M059J (cell line): ENCODE data around the gene LRWD1. TPM values are rescaled to one million over a fixed set of nuclear protein-coding genes. Genes with fewer than 3 reads are reported as not detected.
"Not testable (repeated sequence)": the region's sequence is repeated elsewhere in the genome, so short reads cannot be mapped to it uniquely, and the experiment has no call there.

Source experiments
- DNase-seq: peaks from one replicate; pipeline ENCODE4 v3.0.0-alpha.2; 2012; ENCODE audit warnings: low read depth
- total RNA-seq: library from RNA; depleted of rRNA; stranded (reverse); fragments of >200 nt; shearing (Covaris generic); gene quantifications from 2 replicates; pipeline ENCODE4 v1.2.3, GENCODE V29; 2014; rRNA removed

Gene LRWD1
- total RNA-seq, 1 experiment from 2014 or later, result 27.4 TPM

DNA sequence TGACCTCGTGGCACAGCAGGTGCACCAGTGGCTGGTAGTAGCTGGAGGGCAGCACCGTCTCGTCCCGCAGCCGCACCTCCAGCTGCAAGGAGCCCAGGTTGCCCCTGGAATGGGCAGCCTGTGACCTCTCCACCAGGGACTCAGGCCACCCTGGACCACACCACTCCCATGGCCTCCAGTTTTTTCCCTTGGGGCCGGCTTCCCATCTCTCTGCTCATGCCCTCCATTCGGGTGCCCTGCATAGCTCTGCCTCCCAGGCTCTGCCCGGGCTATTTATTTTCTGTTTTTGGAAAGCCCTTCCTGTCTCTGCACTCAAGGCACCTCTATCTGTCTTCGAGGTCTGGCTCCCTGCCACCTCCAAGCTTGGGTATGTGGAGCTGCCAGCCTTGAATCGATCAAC is 32.1 kb downstream of the LRWD1 start:
- not testable (repeated sequence) for DNase-seq

DNA sequence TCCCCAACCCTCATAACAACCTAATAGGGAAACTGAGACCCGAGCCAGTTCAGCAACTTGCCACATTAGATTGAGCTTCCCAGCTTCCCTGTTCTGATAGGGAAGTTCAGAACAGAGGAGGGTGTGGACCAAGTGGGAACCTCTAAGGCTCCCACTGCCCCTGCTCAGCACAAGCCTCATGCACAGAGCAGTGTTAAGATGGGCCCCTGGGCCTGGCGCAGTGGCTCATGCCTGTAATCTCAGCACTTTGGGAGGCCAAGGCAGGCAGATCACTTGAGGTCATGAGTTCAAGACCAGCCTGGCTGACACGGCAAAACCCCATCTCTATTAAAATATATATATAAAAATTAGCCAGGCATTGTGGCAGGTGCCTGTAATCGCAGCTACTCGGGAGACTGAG is 32.5 kb downstream of the LRWD1 start:
- DNase-seq, result not testable (repeated sequence)

GRCh38 chr7:102498321-102498720 is 33.5 kb downstream of the LRWD1 start:
- not testable (repeated sequence) for DNase-seq

DNA sequence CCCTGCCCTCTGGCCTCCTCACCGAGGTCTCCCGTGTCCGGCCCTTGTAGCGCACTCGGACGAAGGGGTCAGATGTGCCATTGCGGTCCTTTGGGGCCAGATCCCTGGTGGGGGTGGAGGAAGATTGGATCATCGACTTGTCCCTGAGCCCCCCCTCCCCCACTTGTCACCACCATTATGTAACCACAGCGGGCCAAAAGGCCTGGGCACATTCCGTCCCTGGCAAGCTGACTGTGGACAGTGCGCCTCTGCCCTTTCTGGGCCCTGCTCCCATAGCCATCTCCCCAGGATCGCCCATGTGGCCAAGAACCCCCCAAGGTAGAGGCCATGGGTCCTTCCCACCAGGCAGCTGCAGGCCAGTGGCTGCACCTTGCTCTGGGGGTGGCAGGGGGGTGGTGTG is 38.4 kb downstream of the LRWD1 start:
- not testable (repeated sequence) for DNase-seq

GRCh38 chr7:102505298-102506185 is 40.8 kb downstream of the LRWD1 start:
- DNase-seq, result not testable (repeated sequence)

GRCh38 chr7:102507410-102508088 is 42.8 kb downstream of the LRWD1 start:
- not testable (repeated sequence) for DNase-seq

DNA sequence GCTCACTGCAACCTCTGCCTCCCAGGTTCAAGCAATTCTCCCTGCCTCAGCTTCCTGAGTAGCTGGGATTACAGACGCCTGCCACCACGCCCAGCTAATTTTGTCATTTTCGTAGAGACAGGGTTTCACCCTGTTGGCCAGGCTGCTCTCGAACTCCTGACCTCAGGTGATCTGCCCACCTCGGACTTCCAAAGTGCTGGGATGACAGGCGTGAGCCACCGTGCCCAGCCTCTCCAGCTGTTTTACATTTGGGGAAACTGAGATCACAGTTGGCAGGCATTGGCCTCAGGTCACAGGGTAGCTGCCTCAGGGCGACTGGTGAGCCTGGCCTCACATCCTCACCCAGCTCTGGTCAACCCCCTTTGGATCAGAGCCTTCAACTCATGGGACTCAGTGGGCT is 45.8 kb downstream of the LRWD1 start:
- DNase-seq, result not testable (repeated sequence)

GRCh38 chr7:102511860-102512522 is 47.2 kb downstream of the LRWD1 start:
- DNase-seq, result not testable (repeated sequence)

- peak; percentile 49 for DNase-seq
Observed at GRCh38 chr7:102512642-102513221, 47.9 kb downstream of the LRWD1 start.

DNA sequence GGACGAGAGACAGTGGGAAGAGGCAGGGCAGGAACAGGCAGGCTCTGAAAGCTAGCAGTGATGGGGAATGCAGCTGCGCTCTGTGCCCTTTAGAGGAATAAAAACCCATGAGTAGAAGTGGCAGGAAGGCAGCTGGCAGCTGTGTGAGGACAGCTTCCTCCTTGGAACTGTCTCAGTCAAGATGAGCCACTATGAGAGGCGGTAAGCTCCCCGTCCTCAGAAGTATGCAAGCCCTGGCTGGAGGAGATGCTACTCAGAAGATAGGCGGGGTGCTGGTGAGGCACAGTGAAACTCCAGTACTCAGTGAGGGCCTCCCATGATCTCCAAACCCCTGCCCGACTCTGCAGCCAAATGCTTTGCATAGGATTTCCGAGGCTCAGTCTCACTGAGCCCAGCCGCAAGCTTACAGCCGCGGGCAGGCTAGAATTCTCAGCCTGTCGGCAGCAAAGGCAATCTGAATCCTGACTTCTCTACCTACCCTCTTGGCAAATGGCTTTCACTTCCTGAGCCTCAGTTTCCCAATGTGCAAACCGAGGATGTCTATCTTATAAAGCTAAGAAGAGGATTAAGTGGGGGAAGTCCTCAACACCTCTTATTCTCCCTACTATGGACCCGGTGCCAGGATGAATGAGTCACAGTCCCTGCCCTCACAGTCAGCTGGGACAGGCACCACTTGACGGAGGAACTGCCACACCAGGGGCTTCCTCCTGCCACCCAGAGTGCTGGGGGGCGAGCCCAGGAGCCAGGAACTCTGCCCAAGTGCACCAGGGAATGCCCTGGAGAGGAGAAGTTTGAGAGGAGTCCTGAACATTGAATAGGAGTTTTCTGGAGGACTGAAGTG is 50.3 kb downstream of the LRWD1 start:
- not testable (repeated sequence) for DNase-seq

DNA sequence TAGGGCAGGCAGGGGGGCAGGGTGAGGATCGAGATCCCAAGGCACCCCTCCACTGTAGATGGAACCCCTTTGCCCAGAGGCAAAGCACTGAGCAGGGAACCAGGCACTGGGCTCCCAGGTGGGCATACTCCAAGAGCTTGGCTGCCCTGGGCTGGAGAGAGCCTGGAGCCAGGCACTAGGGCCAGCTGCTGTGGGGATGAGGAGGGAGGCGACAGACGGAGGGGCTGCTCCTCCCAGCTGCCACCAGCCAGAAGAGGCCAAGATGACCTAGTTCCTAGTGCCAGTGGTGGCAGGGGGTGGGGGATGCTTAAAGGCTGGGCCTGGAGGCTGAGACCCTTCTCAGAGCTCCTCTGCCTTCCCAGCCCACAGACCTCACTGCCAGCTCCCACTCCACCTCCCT is 51.1 kb downstream of the LRWD1 start:
- DNase-seq, result not testable (repeated sequence)

- DNase-seq, result not testable (repeated sequence)
Observed at GRCh38 chr7:102516951-102517350, 52.2 kb downstream of the LRWD1 start.

GRCh38 chr7:102517550-102518147 is 52.9 kb downstream of the LRWD1 start, which contains the start of gene RASA4B:
Gene RASA4B (minus strand): TSS chr7:102517777. CDS start chr7:102517710, 67 bp downstream.
- not testable (repeated sequence) for DNase-seq

- not testable (repeated sequence) for DNase-seq
Observed at GRCh38 chr7:102520797-102521196, 56.0 kb downstream of the LRWD1 start.

Other genes with a start within 250 kb of the LRWD1 start
- 0.44 and 5.1 TPM in 2 replicates for gene SH2B2, start 178.1 kb upstream of the LRWD1 start, total RNA-seq
- not detected in 2 replicates for gene SPDYE6, start 108.5 kb upstream of the LRWD1 start, total RNA-seq
- gene PRKRIP1, start 68.6 kb upstream of the LRWD1 start, total RNA-seq, result 14.9 and 21.2 TPM in 2 replicates
- 52.4 and 67.0 TPM in 2 replicates for gene ORAI2, start 31.4 kb upstream of the LRWD1 start, total RNA-seq
- gene ALKBH4, start 121 bp upstream of the LRWD1 start, total RNA-seq, result 41.2 and 50.7 TPM in 2 replicates
- 59.8 and 81.8 TPM in 2 replicates for gene POLR2J, start 13.9 kb downstream of the LRWD1 start, total RNA-seq
- 0.84 TPM in 1 of 2 replicates, not detected in the other for gene RASA4B, start 52.8 kb downstream of the LRWD1 start, total RNA-seq
- 0.34 TPM in 1 of 2 replicates, not detected in the other for gene UPK3BL2, start 78.7 kb downstream of the LRWD1 start, total RNA-seq
- gene SPDYE2, start 86.2 kb downstream of the LRWD1 start, total RNA-seq, result not detected in 2 replicates
- gene POLR2J3, start 107.6 kb downstream of the LRWD1 start, total RNA-seq, result 7.9 and 14.8 TPM in 2 replicates
- gene RASA4, start 151.8 kb downstream of the LRWD1 start, total RNA-seq, result 5.4 and 9.0 TPM in 2 replicates
- gene UPK3BL1, start 177.8 kb downstream of the LRWD1 start, total RNA-seq, result 4.0 and 6.2 TPM in 2 replicates
- not detected in 2 replicates for gene SPDYE2B, start 185.3 kb downstream of the LRWD1 start, total RNA-seq
- 0.71 TPM in 1 of 2 replicates, not detected in the other for gene POLR2J2, start 206.7 kb downstream of the LRWD1 start, total RNA-seq